IMR-90 (cell line): Measurements from ENCODE around the gene SLC6A4. TPM values are rescaled to one million over a fixed set of nuclear protein-coding genes. Genes with fewer than 3 reads are reported as not detected.

Experiments
- ATAC-seq: fragments of 200-7000 bp; cut with Tn5 transposase; 2 replicates; pipeline ENCODE4 v1.9.1; 2020; ENCODE audit warnings: low read depth, mild to moderate bottlenecking, moderate library complexity
- BruUV-seq: library from RNA; stranded (reverse); fragments of 400-500 nt; replicated peaks from 2 replicates; lab custom pipeline; 2021; lab: Mats Ljungman, UMichigan
- CTCF ChIA-PET: fragments of 300-600 bp; formaldehyde crosslinking; extraction: SDS; loops from one replicate; lab custom pipeline; 2021; ENCODE audit warnings: antibody characterized with exemption; lab: Yijun Ruan, JAX
- POLR2A ChIA-PET: fragments of 300-600 bp; sonication (Branson Sonifier 250); formaldehyde crosslinking; loops from one replicate; lab custom pipeline; 2022; ENCODE audit warnings: antibody characterized with exemption; ENCODE audit not compliant: unreplicated experiment; lab: Charles Lee
- DNase-seq: peaks from one replicate; pipeline ENCODE4 v3.0.0; 2013
- H2AFZ ChIP-seq: replicated peaks from 2 replicates; pipeline ENCODE3; 2013; ENCODE audit warnings: low read length, mild to moderate bottlenecking; ENCODE audit not compliant: poor library complexity
- H2AK5ac ChIP-seq: 2 replicates; pipeline ENCODE4 v1.6.1; 2013; ENCODE audit warnings: low read depth, low read length, inconsistent platforms
- H2AK9ac ChIP-seq: replicated peaks from 2 replicates; pipeline ENCODE3; 2013; ENCODE audit warnings: mild to moderate bottlenecking, low read depth, low read length, moderate library complexity; ENCODE audit not compliant: poor library complexity
- H2BK120ac ChIP-seq: 2 replicates; pipeline ENCODE4 v1.6.1; 2013; ENCODE audit warnings: low read depth, low read length, inconsistent platforms
- H2BK15ac ChIP-seq: 3 replicates; pipeline ENCODE4 v1.6.1; 2013; ENCODE audit warnings: low read depth, low read length, inconsistent platforms
- H2BK20ac ChIP-seq: 2 replicates; pipeline ENCODE4 v1.6.1; 2013; ENCODE audit warnings: low read depth, mild to moderate bottlenecking, inconsistent platforms, low read length, moderate library complexity
- H2BK5ac ChIP-seq: 2 replicates; pipeline ENCODE4 v1.6.1; 2013; ENCODE audit warnings: mild to moderate bottlenecking, low read depth, low read length, inconsistent platforms; ENCODE audit not compliant: poor library complexity, severe bottlenecking
- H3K14ac ChIP-seq: replicated peaks from 2 replicates; pipeline ENCODE4 v1.6.1; 2013; ENCODE audit warnings: low read depth, low read length, inconsistent platforms
- H3K18ac ChIP-seq: 2 replicates; pipeline ENCODE4 v1.6.1; 2013; ENCODE audit warnings: low read depth, low read length, control low read depth
- H3K23ac ChIP-seq: 2 replicates; pipeline ENCODE4 v1.6.1; 2013; ENCODE audit warnings: low read depth, low read length, inconsistent platforms
- H3K27ac ChIP-seq: 2 replicates; pipeline ENCODE4 v1.5.1; 2013; ENCODE audit warnings: mild to moderate bottlenecking, control low read depth, low read length; ENCODE audit not compliant: insufficient read depth
- H3K27me3 ChIP-seq: 2 replicates; pipeline ENCODE4 v1.6.1; 2013; ENCODE audit warnings: low read length; ENCODE audit not compliant: control insufficient read depth, insufficient read depth
- H3K36me3 ChIP-seq: 2 replicates; pipeline ENCODE4 v1.6.1; 2013; ENCODE audit warnings: low read length, mixed read lengths; ENCODE audit not compliant: control insufficient read depth, insufficient read depth
- H3K4ac ChIP-seq: 2 replicates; pipeline ENCODE4 v1.6.1; 2013; ENCODE audit warnings: low read depth, low read length, inconsistent platforms
- H3K4me1 ChIP-seq: 2 replicates; pipeline ENCODE4 v1.6.1; 2013; ENCODE audit warnings: low read length, mixed read lengths; ENCODE audit not compliant: control insufficient read depth, insufficient read depth
- H3K4me2 ChIP-seq: 2 replicates; pipeline ENCODE4 v1.6.1; 2013; ENCODE audit warnings: low read depth, mild to moderate bottlenecking, control low read depth, low read length, moderate library complexity
- H3K4me3 ChIP-seq: 2 replicates; pipeline ENCODE4 v1.5.1; 2013; ENCODE audit warnings: low read depth, mild to moderate bottlenecking, control low read depth, low read length, moderate library complexity; ENCODE audit not compliant: insufficient read depth
- H3K56ac ChIP-seq: 2 replicates; pipeline ENCODE4 v1.6.1; 2013; ENCODE audit warnings: low read length, inconsistent platforms; ENCODE audit not compliant: insufficient read depth; ENCODE audit errors: extremely low read depth
- H3K79me1 ChIP-seq, 2 experiments: 2 replicates each; pipeline ENCODE4 v1.6.1; 2013; ENCODE audit warnings: low read length in 2 of 2, inconsistent platforms in 1 of 2, low read depth in 1 of 2
- H3K9ac ChIP-seq: 2 replicates; pipeline ENCODE4 v1.6.1; 2013; ENCODE audit warnings: low read depth, low read length, control low read depth
- H3K9me1 ChIP-seq: 2 replicates; pipeline ENCODE4 v1.6.1; 2013; ENCODE audit warnings: low read length, inconsistent platforms; ENCODE audit not compliant: insufficient read depth
- H3K9me3 ChIP-seq: 2 replicates; pipeline ENCODE4 v1.6.1; 2013; ENCODE audit warnings: low read length; ENCODE audit not compliant: control insufficient read depth, insufficient read depth
- H4K20me1 ChIP-seq: 2 replicates; pipeline ENCODE4 v1.6.1; 2013; ENCODE audit warnings: low read length, inconsistent platforms; ENCODE audit not compliant: insufficient read depth
- H4K5ac ChIP-seq: 2 replicates; pipeline ENCODE4 v1.6.1; 2013; ENCODE audit warnings: mild to moderate bottlenecking, low read depth, low read length, control low read depth
- H4K8ac ChIP-seq, 2 experiments: 2 replicates each; pipeline ENCODE4 v1.6.1; 2013; ENCODE audit warnings: low read depth in 2 of 2, low read length in 2 of 2, control low read depth in 1 of 2, inconsistent platforms in 1 of 2
- H4K91ac ChIP-seq: 2 replicates; pipeline ENCODE4 v1.6.1; 2013; ENCODE audit warnings: low read depth, low read length, inconsistent platforms; ENCODE audit not compliant: insufficient read depth
- CEBPB ChIP-seq: IDR thresholded peaks from 2 replicates; pipeline ENCODE4 v1.6.1; 2012; ENCODE audit warnings: low read depth, low read length, improper control_type of control experiment
- FOS ChIP-seq: fragments of 150-350 bp; IDR thresholded peaks from 2 replicates; pipeline ENCODE4 v1.6.1; 2016; ENCODE audit warnings: low read depth, low read length
- MAFK ChIP-seq: IDR thresholded peaks from 2 replicates; pipeline ENCODE4 v1.6.1; 2012; ENCODE audit warnings: low read depth, low read length, improper control_type of control experiment
- MAZ ChIP-seq: IDR thresholded peaks from 2 replicates; pipeline ENCODE4 v1.6.1; 2012; ENCODE audit warnings: low read depth, mild to moderate bottlenecking, low read length, improper control_type of control experiment, moderate library complexity, borderline replicate concordance
- MXI1 ChIP-seq: IDR thresholded peaks from 2 replicates; pipeline ENCODE4 v1.6.1; 2012; ENCODE audit warnings: low read depth, mild to moderate bottlenecking, low read length, moderate library complexity, borderline replicate concordance
- WGBS, 2 experiments: methylation state at CpG; one replicate each; pipeline versions ENCODE4 v1.1.5 to v1.1.7; 2013; ENCODE audit warnings: missing lambda C conversion rate in 2 of 2; ENCODE audit not compliant: insufficient read length in 1 of 2; ENCODE audit errors: extremely low coverage in 2 of 2; 5-methylcytosine and 5-hydroxymethylcytosine counted together
- dilution Hi-C: fragments of 300-500 bp; cut with HindIII; formaldehyde crosslinking; loops from one replicate; pipeline ENCODE4 v1.14.3; 2018; ENCODE audit warnings: low sequenced_read_pairs; ENCODE audit not compliant: unreplicated experiment
- in situ Hi-C: fragments of 300-500 bp; cut with MboI; formaldehyde crosslinking; loops from 3 replicates; pipeline ENCODE4 v1.14.3; 2019; ENCODE audit warnings: low sequenced_read_pairs, inconsistent platforms, mixed read lengths
- intact Hi-C: fragments of 100-400 bp; cut with micrococcal nuclease; formaldehyde crosslinking; loops from 2 replicates; pipeline ENCODE4 v1.10.0; 2022
- polyA plus RNA-seq, 3 experiments: library from polyadenylated mRNA; depleted of rRNA; stranded (reverse); fragments of >200 nt; gene quantifications; 2 replicates each; pipeline ENCODE4 v1.2.3, GENCODE V29; 2012; ENCODE audit warnings: low replicate concordance in 1 of 3
- total RNA-seq: library from RNA; depleted of rRNA; stranded (reverse); fragments of >200 nt; gene quantifications from 2 replicates; pipeline ENCODE4 v1.2.3, GENCODE V29; 2012

SLC6A4 gene
- total and polyA plus RNA-seq, 2 of the 4 experiments (the other 2 are of a cell fraction) = under 0.01 TPM; not detected in 1

DNA sequence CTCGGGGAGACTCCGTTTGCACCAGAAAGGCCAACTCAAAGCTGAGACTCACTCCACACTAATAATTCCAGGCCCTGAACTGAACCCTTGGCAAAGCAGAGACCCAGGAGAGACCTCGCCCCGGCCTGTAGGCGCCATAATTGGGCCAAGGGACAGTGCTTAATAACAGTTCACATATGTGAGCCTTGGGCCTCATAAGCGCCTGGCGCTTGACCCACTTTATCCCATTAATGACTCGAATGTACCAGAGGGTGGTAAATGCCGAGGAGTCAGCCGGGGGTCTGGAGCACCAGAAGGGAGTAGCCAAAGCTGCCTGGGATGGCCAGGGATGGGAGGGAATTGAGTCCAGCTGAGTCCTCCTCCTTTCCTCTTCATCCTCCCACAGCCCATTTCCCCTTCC lies 24.6 kb downstream of the SLC6A4 start:
- dilution Hi-C loops (no loop called here), in situ Hi-C loops (no loop called here), intact Hi-C loops (no loop called here)
- no peak for TF ChIP-seq MAFK
- no peak for TF ChIP-seq FOS
- TF ChIP-seq CEBPB = no peak
- TF ChIP-seq MAZ = no peak
- TF ChIP-seq MXI1 = no peak
- H4K20me1 ChIP-seq = no peaks in the 10 kb centered on the region
- no peak overlapping the region for H2AK9ac ChIP-seq
- peaks cover 36% of the 10 kb centered on the region for H3K27me3 ChIP-seq
- no peak overlapping the region for H2AFZ ChIP-seq
- ATAC-seq (no peak), DNase-seq (no peak)
- CTCF ChIA-PET = no interaction called here
- BruUV-seq = no TSS peak
- POLR2A ChIA-PET = no interaction called here
- H2BK120ac ChIP-seq = no peak overlapping the region
- H2BK15ac ChIP-seq = no peak overlapping the region
- no peak overlapping the region for H3K14ac ChIP-seq
- no peaks in the 10 kb centered on the region for H3K4me1 ChIP-seq
- no peaks in the 10 kb centered on the region for H3K36me3 ChIP-seq
- H4K91ac ChIP-seq = no peak overlapping the region
- H3K23ac ChIP-seq = no peak overlapping the region
- WGBS, 2 experiments = 100% methylated on average over 2 of the region's 10 CpGs; no CpG with 5 or more reads in 1 of the 2 experiments
- H3K4me3 ChIP-seq = no peak overlapping the region
- no peak overlapping the region for H3K4ac ChIP-seq
- H2BK20ac ChIP-seq = no peak overlapping the region
- H3K9me3 ChIP-seq = no peaks in the 10 kb centered on the region
- no peak overlapping the region for H4K5ac ChIP-seq
- H3K27ac ChIP-seq = no peak overlapping the region
- H3K79me1 ChIP-seq = no peaks in the 10 kb centered on the region
- no peak overlapping the region for H3K18ac ChIP-seq
- no peak overlapping the region for H2AK5ac ChIP-seq
- no peak overlapping the region for H3K4me2 ChIP-seq
- no peak overlapping the region for H4K8ac ChIP-seq
- no peak overlapping the region for H2BK5ac ChIP-seq
- peaks cover 3% of the 10 kb centered on the region; the same call in 1 of the 2 replicates for H3K9me1 ChIP-seq
- no peak overlapping the region for H3K56ac ChIP-seq
- no peak overlapping the region for H3K9ac ChIP-seq
